Chondrocyte (in vitro differentiated cells): ENCODE measurements around the gene DYNLT3. TPM values are rescaled to one million over a fixed set of nuclear protein-coding genes. Genes with fewer than 3 reads are reported as not detected.

Experiments used
- DNase-seq: peaks from one replicate; pipeline ENCODE4 v3.0.0; 2021; ENCODE audit warnings: mixed read lengths, low spot score
- H3K27ac Mint-ChIP-seq: one replicate; pipeline ENCODE4 v1.8.0; 2021; ENCODE audit warnings: mild to moderate bottlenecking, moderate library complexity, mixed read lengths; ENCODE audit not compliant: unreplicated experiment
- H3K27me3 Mint-ChIP-seq: 2 replicates; pipeline ENCODE4 v1.8.0; 2021; ENCODE audit warnings: low read depth, mixed read lengths
- H3K36me3 Mint-ChIP-seq: 2 replicates; pipeline ENCODE4 v1.8.0; 2021; ENCODE audit warnings: low read depth, mixed read lengths
- H3K4me1 Mint-ChIP-seq: 2 replicates; pipeline ENCODE4 v1.8.0; 2021; ENCODE audit warnings: low read depth, mild to moderate bottlenecking, mixed read lengths
- H3K4me3 Mint-ChIP-seq: one replicate; pipeline ENCODE4 v1.8.0; 2021; ENCODE audit warnings: mild to moderate bottlenecking, moderate library complexity, mixed read lengths; ENCODE audit not compliant: unreplicated experiment
- H3K9me3 Mint-ChIP-seq: 2 replicates; pipeline ENCODE4 v1.8.0; 2021; ENCODE audit warnings: low read depth, mixed read lengths
- total RNA-seq: library from RNA; stranded (reverse); gene quantifications from 3 replicates; pipeline ENCODE4 v1.2.1, GENCODE V29; 2021
- TF ChIP-seq, protein P1 (sequence below): fragments of 200-600 bp; sonication (generic); IDR thresholded peaks from 2 replicates; pipeline ENCODE4 v1.5.0; 2021; ENCODE audit warnings: antibody characterized with exemption, mild to moderate bottlenecking, moderate library complexity

Gene DYNLT3
- total RNA-seq, 1 donor from 2014 or later = 35.8 TPM

DNA sequence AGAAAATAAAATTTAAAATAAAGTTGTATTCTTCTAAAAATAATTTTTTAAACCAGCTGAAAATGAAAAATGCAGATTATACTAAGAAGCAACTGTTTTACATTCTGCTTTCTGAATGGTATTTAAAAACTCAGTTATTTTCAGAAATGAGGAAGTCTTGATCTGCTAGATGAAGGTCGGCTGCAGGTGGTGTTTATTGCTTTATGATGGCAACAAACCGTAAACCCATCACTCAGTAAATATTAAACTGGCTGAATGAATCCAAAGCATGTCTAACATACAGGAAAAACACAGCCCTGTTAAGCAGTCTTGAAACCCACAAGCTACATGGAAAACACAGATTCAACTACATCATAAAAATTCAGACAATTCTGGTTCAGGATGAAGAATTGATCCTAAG, 29.3 kb downstream of the DYNLT3 start:
- Mint-ChIP-seq H3K27me3 (peaks cover 6% of the 10 kb centered on the region), H3K4me1 (no peaks in the 10 kb centered on the region), H3K27ac (no peak overlapping the region), H3K36me3 (no peaks in the 10 kb centered on the region), H3K4me3 (no peak overlapping the region), H3K9me3 (no peaks in the 10 kb centered on the region)
- TF ChIP-seq, protein P1, sequence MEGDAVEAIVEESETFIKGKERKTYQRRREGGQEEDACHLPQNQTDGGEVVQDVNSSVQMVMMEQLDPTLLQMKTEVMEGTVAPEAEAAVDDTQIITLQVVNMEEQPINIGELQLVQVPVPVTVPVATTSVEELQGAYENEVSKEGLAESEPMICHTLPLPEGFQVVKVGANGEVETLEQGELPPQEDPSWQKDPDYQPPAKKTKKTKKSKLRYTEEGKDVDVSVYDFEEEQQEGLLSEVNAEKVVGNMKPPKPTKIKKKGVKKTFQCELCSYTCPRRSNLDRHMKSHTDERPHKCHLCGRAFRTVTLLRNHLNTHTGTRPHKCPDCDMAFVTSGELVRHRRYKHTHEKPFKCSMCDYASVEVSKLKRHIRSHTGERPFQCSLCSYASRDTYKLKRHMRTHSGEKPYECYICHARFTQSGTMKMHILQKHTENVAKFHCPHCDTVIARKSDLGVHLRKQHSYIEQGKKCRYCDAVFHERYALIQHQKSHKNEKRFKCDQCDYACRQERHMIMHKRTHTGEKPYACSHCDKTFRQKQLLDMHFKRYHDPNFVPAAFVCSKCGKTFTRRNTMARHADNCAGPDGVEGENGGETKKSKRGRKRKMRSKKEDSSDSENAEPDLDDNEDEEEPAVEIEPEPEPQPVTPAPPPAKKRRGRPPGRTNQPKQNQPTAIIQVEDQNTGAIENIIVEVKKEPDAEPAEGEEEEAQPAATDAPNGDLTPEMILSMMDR = no peak
- DNase-seq = no peak

DNA sequence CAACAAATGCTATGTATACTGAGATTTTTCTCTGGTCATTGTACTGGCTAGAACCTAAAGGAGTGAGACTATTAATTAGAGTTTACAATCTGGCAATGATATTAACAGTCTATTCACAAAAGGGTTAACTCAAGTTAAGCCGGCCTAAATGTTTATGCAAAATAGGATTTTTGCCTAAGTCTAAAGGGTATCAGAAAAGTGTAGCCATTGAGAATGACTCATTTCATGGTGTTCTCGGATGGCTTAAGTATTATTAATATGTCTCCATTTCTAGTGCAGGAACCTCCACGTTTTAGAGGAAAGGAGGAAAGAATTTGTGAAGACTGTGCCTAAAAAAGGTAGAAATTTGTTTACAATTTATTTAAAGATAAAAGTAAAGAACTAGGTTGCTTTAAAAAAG, 29.8 kb downstream of the DYNLT3 start:
- no peaks in the 10 kb centered on the region for H3K36me3 Mint-ChIP-seq
- H3K4me1 Mint-ChIP-seq = no peaks in the 10 kb centered on the region
- peaks cover 6% of the 10 kb centered on the region for H3K27me3 Mint-ChIP-seq
- H3K4me3 Mint-ChIP-seq = no peak overlapping the region
- TF ChIP-seq, protein P1 = no peak
- no peak for DNase-seq
- no peaks in the 10 kb centered on the region for H3K9me3 Mint-ChIP-seq
- H3K27ac Mint-ChIP-seq = no peak overlapping the region

DNA sequence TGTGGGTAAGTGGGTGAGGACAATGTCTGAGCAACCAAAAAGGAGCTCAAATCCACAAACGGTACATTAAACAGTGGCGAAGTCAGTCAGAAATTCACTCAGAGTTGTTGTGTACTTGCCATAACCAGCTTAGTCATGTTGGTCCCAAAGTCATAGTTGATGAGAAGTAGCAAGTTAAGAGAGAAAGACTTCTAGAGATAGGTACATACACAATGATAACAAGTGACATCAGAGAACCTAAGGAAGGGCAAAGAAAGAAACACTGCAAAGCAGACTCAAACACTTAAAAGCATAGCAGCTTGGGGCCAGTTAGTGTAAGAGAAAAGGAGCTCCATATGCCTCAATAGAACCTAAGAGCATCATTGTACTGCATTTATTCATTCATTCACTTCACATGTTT, 30.2 kb downstream of the DYNLT3 start:
- no peak for DNase-seq
- H3K36me3 Mint-ChIP-seq = no peaks in the 10 kb centered on the region
- no peaks in the 10 kb centered on the region for H3K9me3 Mint-ChIP-seq

DNA sequence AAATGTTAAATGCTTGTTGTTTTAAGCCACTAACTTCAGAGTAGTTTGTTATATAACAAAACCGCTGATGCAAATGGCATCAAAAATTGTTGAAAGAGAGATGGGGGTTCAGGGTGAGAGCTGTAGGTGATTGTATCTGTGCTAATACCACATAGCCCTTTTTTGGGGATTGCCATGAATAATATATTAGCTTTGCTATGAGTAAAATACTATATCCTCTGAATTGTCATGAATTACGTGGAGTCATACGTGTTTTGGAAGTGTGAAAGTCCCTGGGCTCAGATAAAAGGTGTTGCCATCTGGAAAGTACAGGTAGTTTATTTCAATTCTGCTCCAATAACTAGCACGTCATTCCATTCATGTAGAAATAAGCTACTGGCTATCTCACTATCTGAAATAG, 30.6 kb downstream of the DYNLT3 start:
- no peak overlapping the region for H3K27ac Mint-ChIP-seq
- H3K4me3 Mint-ChIP-seq = no peak overlapping the region
- DNase-seq = no peak
- H3K9me3 Mint-ChIP-seq = no peaks in the 10 kb centered on the region
- H3K4me1 Mint-ChIP-seq = no peaks in the 10 kb centered on the region
- TF ChIP-seq, protein P1 = no peak
- no peaks in the 10 kb centered on the region for H3K36me3 Mint-ChIP-seq
- peaks cover 3% of the 10 kb centered on the region for H3K27me3 Mint-ChIP-seq

More for the DNA sequence above, 30.2 kb downstream of the DYNLT3 start:
- no peak overlapping the region for H3K27ac Mint-ChIP-seq
- no peak overlapping the region for H3K4me3 Mint-ChIP-seq
- peaks cover 3% of the 10 kb centered on the region for H3K27me3 Mint-ChIP-seq
- H3K4me1 Mint-ChIP-seq = no peaks in the 10 kb centered on the region
- TF ChIP-seq, protein P1 = no peak

DNA sequence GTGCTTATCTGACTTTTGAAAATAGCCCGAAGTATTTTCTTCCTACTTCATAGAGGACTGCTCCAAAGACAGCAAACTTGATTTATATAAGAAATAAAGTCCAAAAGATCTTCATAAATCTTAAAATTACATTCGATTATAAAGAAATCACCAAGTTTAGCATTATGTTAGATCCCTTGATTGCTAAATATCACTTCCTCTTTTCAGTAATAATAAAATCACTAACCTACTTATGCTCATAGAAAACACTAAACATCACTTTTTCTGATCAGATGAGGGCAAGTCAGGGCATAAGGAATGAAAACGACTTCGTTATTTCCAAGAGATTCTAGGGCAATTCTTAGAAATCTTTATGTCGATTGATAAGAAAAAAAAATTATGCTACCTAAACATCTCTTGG, 32.0 kb downstream of the DYNLT3 start:
- no peaks in the 10 kb centered on the region for H3K9me3 Mint-ChIP-seq
- H3K36me3 Mint-ChIP-seq = no peaks in the 10 kb centered on the region
- H3K27ac Mint-ChIP-seq = no peak overlapping the region
- TF ChIP-seq, protein P1 = no peak
- no peak for DNase-seq
- H3K4me3 Mint-ChIP-seq = no peak overlapping the region
- H3K27me3 Mint-ChIP-seq = peaks cover 6% of the 10 kb centered on the region
- H3K4me1 Mint-ChIP-seq = no peaks in the 10 kb centered on the region
